NCI-H146 (cell line): ENCODE results near the gene NFATC2IP.
"Not testable (repeated sequence)": the region's sequence is repeated elsewhere in the genome, so short reads cannot be mapped to it uniquely, and the experiment has no call there.

Source experiments
- DNase-seq: peaks from one replicate; lab custom pipeline; 2025; lab: John Stamatoyannopoulos, UW

The NFATC2IP gene

DNA sequence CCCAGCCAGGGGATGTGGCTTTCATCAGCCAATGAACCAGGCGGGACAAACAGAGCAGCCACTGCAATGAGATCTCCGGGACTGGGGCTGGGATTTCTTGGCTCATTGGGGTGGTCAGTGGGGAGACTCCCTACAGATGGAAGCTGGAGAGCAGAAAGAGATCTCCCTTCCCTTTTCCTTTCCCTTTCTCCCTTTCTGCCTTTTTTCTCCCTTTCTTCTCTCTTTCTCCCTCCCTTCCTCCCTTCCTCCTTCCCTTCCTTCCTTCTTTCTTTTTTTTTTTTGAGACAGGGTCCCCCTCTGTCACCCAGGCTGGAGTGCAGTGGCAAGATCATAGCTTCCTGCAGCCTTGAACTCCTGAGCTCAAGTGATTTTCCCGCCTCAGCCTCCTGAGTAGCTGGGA is 48.1 kb downstream of the NFATC2IP start:
- DNase-seq: no peak

DNA sequence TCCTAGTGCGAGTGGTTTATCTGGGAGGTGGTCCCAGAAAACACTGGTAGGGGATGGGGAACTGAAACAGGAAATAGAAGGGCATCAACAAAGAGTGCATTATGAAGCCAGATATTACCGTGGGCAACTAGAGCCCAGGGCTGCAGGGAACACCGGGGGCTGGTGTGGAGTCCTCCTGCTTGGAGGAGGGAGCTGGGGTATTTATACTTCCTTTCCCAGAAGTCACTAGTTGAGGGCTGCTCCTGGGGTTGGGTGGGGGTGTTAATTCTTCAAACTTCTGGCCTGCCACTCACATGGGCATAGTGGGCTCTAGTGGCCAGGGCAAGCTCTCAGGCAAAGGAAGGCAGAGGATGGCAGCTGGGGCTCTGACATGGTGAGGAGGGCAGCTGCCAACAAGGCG is 48.8 kb downstream of the NFATC2IP start:
- DNase-seq: no peak

GRCh38 chr16:29000019-29000418 is 49.3 kb downstream of the NFATC2IP start:
- DNase-seq: no peak

DNA sequence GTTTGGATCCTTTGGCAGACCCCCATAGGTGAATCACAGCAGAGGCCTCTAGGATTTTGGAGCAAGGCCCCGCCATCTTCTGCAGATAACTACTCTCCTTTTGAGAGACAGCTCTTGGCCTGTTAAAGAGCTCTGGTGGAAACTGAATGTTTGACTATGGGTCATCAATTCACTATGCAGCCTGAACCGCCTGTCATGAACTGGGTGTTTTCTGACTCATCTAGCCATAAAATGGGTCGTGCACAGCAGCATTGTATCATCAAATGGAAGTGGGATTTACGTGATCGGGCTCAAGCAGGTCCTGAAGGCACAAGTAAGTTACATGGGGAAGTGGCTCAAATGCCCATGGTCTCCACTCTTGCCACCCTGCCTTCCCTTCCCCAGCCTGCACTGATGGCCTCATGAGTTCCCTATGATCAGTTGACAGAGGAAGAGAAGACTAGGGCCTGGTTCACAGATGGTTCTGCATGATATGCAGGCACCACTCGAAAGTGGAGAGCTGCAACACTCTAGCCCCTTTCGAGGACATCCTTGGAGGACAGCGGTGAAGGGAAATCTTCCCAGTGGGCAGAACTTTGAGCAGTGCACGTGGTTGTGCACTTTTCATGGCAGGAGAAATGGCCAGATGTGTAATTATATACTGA is 53.9 kb downstream of the NFATC2IP start:
- DNase-seq: not testable (repeated sequence)

DNA sequence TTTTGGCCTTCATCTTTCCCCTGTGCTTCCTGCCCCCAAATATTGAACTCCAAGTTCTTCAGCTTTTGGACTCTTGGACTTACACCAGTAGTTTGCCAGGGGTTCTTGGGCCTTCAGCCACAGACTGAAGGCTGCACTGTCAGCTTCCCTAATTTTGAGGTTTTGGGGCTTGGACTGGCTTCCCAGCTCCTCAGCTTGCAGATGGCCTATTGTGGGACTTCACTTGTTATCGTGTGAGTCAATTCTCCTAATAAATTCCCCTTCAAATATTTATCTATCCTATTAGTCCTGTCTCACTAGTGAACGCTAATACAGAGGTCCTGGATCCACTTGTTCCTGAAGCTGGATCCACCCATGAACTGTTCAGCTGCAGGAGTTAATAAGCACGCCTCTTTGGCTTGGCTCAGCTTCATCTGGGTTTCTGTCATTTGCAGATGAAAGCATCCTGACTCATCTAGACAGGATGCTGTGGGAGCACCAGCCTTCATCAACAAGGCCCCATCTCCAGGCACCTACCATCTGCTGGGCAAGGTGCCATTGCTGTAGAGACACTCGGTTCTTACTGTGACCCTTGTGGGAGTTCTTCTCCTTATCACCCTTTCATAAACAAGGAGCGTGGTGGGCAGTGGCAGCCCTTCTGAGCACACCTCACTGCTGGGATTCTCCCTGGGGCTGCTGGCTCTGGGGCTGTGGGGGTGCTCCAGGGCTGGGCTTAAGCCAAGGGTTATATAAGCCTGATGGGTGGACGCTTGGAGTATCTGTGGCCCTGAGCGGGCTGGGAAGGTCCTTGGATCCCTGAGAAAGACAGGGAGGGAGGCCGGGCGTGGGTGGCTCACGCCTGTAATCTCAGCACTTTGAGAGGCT is 57.2 kb downstream of the NFATC2IP start:
- DNase-seq: no peak

- DNase-seq: no peak
Observed at GRCh38 chr16:29009050-29009837, 58.5 kb downstream of the NFATC2IP start.

- no peak for DNase-seq
Observed at GRCh38 chr16:29009838-29010166, 59.1 kb downstream of the NFATC2IP start.

DNA sequence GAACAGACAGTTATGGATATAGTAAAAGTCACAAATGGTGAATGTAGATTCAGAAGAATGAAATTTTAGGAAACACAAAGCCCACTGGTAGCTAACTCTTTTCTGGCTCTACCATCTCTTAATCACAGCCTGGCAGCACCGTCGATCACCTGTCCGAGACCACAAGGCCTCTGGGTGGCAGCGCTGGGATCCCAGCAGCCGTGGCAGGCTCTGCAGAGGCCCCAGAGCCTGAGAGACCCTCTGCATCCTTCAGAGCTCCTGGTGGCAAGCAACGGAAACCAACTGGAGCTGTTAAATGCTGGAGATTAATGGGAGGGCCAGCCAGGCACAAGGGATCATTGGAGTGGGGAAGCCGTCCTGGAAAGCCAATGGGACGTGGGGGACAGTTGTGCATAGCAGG is 60.4 kb downstream of the NFATC2IP start:
- no peak for DNase-seq

DNA sequence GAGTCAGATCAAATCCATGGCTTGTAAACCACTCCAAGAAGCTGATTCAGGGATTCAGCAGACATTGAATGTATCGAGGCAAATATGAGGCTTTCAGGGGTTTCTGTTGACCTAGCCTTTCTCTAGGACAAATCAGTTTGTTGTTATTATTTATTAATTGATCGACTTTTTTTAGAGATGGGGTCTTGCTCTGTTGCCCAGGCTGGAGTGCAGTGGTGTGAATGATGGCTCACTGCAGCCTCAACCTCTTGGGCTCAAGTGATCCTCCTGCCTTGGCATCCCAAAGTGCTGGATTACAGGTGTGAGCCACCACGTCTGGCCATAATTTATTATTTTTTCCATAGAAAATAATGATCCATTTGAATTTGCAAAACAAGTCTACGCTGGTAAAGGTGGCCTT is 61.1 kb downstream of the NFATC2IP start:
- no peak for DNase-seq

DNA sequence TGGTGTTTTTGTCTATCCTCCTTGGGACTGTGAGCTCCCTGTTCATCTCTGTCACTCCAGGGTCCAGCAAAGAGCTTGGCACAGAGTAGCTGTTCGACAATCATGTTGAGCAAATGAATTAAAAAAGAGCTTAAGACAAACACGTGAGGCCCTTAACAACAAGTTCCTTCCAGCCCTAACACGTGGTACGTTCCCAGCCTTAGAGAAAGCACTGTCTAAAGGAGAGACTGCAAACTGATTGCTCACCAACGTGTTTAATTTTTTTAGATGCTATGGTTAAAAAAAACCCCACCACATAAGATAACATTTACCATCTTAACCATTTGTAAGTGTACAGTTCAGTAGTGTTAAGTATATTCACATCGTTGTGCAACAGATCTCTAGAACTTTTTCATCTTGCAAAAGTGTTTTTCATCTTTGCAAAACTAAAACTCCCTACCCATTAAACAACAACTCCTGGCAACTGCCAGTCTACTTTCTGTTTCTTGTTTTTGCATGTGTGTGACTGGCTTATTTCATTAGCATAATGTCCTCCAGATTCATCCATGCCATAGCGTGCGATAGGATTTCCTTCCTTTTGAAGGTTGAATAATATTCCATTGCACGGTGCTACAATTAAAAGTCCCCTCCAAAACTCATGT is 62.3 kb downstream of the NFATC2IP start:
- DNase-seq: no peak

GRCh38 chr16:29014561-29015069 is 63.9 kb downstream of the NFATC2IP start:
- DNase-seq: no peak
